Loucy (cell line): ENCODE results near the gene SBK2.
"Not testable (repeated sequence)": the region's sequence is repeated elsewhere in the genome, so short reads cannot be mapped to it uniquely, and the experiment has no call there.

Experiments
- H2AFZ ChIP-seq: fragments of 200-600 bp; sonication (generic); 2 replicates; pipeline ENCODE4 v1.6.0; 2016; ENCODE audit warnings: antibody characterized with exemption, mild to moderate bottlenecking, low read length, moderate library complexity
- H3F3A ChIP-seq: fragments of 200-600 bp; 2 replicates; pipeline ENCODE4 v1.6.0; 2016; ENCODE audit warnings: antibody characterized with exemption, low read depth, mild to moderate bottlenecking
- H3K27me3 ChIP-seq: fragments of 200-600 bp; sonication (generic); 2 replicates; pipeline ENCODE4 v1.6.1; 2014; ENCODE audit warnings: low read length, mild to moderate bottlenecking; ENCODE audit not compliant: insufficient read depth, poor library complexity, severe bottlenecking
- H3K36me3 ChIP-seq: fragments of 200-600 bp; sonication (generic); 2 replicates; pipeline ENCODE4 v1.6.1; 2016; ENCODE audit warnings: low read length; ENCODE audit not compliant: insufficient read depth
- H3K4me1 ChIP-seq: fragments of 200-600 bp; sonication (generic); 2 replicates; pipeline ENCODE4 v1.5.1; 2014; ENCODE audit warnings: low read length, mild to moderate bottlenecking; ENCODE audit not compliant: insufficient read depth, poor library complexity, severe bottlenecking
- H3K4me2 ChIP-seq: fragments of 200-600 bp; sonication (generic); 2 replicates; pipeline ENCODE4 v1.6.0; 2014; ENCODE audit warnings: antibody characterized with exemption, low read length, low read depth, mild to moderate bottlenecking; ENCODE audit not compliant: poor library complexity, severe bottlenecking
- H3K4me3 ChIP-seq: fragments of 200-600 bp; sonication (generic); 2 replicates; pipeline ENCODE4 v1.5.1; 2014; ENCODE audit warnings: low read length, mild to moderate bottlenecking, mixed read lengths; ENCODE audit not compliant: poor library complexity, severe bottlenecking
- H3K79me2 ChIP-seq: fragments of 200-600 bp; sonication (generic); 2 replicates; pipeline ENCODE4 v1.6.1; 2014; ENCODE audit warnings: low read length; ENCODE audit not compliant: insufficient read depth
- H3K9ac ChIP-seq: fragments of 200-600 bp; sonication (generic); 2 replicates; pipeline ENCODE4 v1.6.0; 2014; ENCODE audit warnings: mild to moderate bottlenecking, low read depth, low read length, moderate library complexity; ENCODE audit not compliant: poor library complexity, severe bottlenecking
- H3K9me2 ChIP-seq: fragments of 200-600 bp; sonication (generic); replicated peaks from 2 replicates; pipeline ENCODE4 v1.6.1; 2016; ENCODE audit warnings: low read depth, low read length, mixed read lengths
- H3K9me3 ChIP-seq: fragments of 200-600 bp; sonication (generic); 2 replicates; pipeline ENCODE4 v1.6.1; 2014; ENCODE audit warnings: mild to moderate bottlenecking, antibody characterized with exemption, low read length, low read depth; ENCODE audit not compliant: insufficient read depth
- H4K20me1 ChIP-seq: fragments of 200-600 bp; sonication (generic); 2 replicates; pipeline ENCODE4 v1.6.0; 2014; ENCODE audit warnings: antibody characterized with exemption, low read length, mild to moderate bottlenecking; ENCODE audit not compliant: insufficient read depth, poor library complexity, severe bottlenecking
- CTCF ChIP-seq: fragments of 200-600 bp; sonication (generic); conservative IDR thresholded peaks from 2 replicates; pipeline ENCODE4 v1.5.1; 2014; ENCODE audit warnings: mild to moderate bottlenecking, antibody characterized with exemption, low read length
- EZH2phosphoT487 ChIP-seq: fragments of 200-600 bp; IDR thresholded peaks from 2 replicates; pipeline ENCODE4 v1.6.1; 2018; ENCODE audit warnings: antibody characterized with exemption, mild to moderate bottlenecking, moderate library complexity, borderline replicate concordance

Gene SBK2

GRCh38 chr19:55498246-55498840 is 38.6 kb downstream of the SBK2 start:
- Histone ChIP-seq H4K20me1 (no peaks in the 10 kb centered on the region), H3K27me3 (no peaks in the 10 kb centered on the region), H2AFZ (no peak overlapping the region), H3K9ac (no peak overlapping the region), H3F3A (no peaks in the 10 kb centered on the region), H3K9me2 (no peaks in the 10 kb centered on the region), H3K4me1 (peaks cover 22% of the 10 kb centered on the region), H3K9me3 (no peaks in the 10 kb centered on the region), H3K36me3 (no peaks in the 10 kb centered on the region), H3K4me3 (no peak overlapping the region), H3K4me2 (no peak overlapping the region), H3K79me2 (peaks cover 24% of the 10 kb centered on the region)
- no peak for TF ChIP-seq CTCF
- no peak for TF ChIP-seq EZH2phosphoT487

- no peaks in the 10 kb centered on the region for H3K9me2 ChIP-seq
- H3K36me3 ChIP-seq: no peaks in the 10 kb centered on the region
- H3F3A ChIP-seq: no peaks in the 10 kb centered on the region
- peaks cover 19% of the 10 kb centered on the region; the same call in 1 of the 2 replicates for H3K79me2 ChIP-seq
- H3K9ac ChIP-seq: no peak overlapping the region
- no peak overlapping the region for H3K4me2 ChIP-seq
- H3K27me3 ChIP-seq: no peaks in the 10 kb centered on the region
- peaks cover 18% of the 10 kb centered on the region for H3K4me1 ChIP-seq
- H3K9me3 ChIP-seq: no peaks in the 10 kb centered on the region
- TF ChIP-seq CTCF (no peak), EZH2phosphoT487 (no peak)
- H2AFZ ChIP-seq: no peak overlapping the region
- no peak overlapping the region for H3K4me3 ChIP-seq
- no peaks in the 10 kb centered on the region for H4K20me1 ChIP-seq
Measured at GRCh38 chr19:55497763-55498162, 39.2 kb downstream of the SBK2 start.

- not testable (repeated sequence) for H3F3A ChIP-seq, H3K9ac ChIP-seq, H3K27me3 ChIP-seq, H3K9me3 ChIP-seq, H3K36me3 ChIP-seq, H2AFZ ChIP-seq, H3K9me2 ChIP-seq, H3K4me3 ChIP-seq, H4K20me1 ChIP-seq, H3K4me2 ChIP-seq
- Histone ChIP-seq H3K79me2 (peaks cover 11% of the 10 kb centered on the region; the same call in 1 of the 2 replicates), H3K4me1 (peaks cover 13% of the 10 kb centered on the region)
Measured at GRCh38 chr19:55496820-55497219, 40.1 kb downstream of the SBK2 start.
